ENCODE measurements around the gene ALDH3B1.

Gene ALDH3B1

DNA sequence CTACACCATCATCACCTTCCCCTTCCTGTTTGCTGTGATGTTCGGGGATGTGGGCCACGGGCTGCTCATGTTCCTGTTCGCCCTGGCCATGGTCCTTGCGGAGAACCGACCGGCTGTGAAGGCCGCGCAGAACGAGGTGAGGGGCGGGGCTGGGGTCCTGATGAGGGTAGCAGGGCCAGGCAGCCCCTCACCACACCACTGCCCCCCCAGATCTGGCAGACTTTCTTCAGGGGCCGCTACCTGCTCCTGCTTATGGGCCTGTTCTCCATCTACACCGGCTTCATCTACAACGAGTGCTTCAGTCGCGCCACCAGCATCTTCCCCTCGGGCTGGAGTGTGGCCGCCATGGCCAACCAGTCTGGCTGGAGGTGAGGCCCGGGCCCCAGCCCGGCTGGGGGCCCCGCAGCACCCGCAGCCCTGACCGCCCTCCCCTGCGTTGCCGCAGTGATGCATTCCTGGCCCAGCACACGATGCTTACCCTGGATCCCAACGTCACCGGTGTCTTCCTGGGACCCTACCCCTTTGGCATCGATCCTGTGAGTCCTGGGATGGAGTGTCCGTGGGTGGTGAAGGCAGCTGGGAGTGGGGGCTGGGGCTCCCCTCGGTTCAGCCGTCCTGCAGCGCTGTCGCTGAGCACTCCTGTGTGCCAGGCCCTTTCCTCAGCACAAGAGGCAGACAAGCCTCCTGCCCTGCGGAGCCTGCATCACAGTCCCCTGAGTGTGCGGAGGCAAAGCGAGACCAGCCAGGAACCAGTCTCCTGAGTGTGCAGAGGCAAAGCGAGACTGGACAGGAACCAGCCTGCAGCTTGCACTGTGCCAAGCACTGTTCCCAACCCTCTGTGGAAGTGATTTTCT lies 37.5 kb downstream of the ALDH3B1 start:
- no peak for DNase-seq

DNA sequence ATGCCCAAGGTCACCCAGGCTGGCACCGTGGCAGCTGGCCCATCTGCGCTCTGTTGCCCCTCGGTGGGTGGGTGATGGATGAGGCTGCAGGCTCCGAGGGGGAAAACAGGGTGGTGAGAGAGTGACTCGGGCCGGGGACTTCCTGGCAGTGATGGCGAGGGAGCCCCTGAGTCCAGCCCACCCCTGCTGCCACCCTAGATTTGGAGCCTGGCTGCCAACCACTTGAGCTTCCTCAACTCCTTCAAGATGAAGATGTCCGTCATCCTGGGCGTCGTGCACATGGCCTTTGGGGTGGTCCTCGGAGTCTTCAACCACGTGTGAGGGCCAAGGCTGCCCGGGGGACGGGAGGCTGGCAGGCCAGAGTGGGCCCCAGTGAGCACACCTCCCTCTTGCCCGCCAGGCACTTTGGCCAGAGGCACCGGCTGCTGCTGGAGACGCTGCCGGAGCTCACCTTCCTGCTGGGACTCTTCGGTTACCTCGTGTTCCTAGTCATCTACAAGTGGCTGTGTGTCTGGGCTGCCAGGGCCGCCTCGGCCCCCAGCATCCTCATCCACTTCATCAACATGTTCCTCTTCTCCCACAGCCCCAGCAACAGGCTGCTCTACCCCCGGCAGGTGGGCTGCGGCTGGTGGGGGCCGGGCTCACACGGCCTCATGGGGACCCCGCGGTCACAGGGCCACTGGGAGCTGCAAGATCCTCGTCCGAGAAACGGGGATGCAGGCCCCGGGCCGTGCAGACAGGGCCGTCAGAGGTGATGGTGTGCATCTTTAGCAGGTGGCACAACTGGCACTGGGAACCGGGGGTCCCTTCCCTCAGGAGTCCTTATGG lies 38.8 kb downstream of the ALDH3B1 start:
- DNase-seq = no peak

DNA sequence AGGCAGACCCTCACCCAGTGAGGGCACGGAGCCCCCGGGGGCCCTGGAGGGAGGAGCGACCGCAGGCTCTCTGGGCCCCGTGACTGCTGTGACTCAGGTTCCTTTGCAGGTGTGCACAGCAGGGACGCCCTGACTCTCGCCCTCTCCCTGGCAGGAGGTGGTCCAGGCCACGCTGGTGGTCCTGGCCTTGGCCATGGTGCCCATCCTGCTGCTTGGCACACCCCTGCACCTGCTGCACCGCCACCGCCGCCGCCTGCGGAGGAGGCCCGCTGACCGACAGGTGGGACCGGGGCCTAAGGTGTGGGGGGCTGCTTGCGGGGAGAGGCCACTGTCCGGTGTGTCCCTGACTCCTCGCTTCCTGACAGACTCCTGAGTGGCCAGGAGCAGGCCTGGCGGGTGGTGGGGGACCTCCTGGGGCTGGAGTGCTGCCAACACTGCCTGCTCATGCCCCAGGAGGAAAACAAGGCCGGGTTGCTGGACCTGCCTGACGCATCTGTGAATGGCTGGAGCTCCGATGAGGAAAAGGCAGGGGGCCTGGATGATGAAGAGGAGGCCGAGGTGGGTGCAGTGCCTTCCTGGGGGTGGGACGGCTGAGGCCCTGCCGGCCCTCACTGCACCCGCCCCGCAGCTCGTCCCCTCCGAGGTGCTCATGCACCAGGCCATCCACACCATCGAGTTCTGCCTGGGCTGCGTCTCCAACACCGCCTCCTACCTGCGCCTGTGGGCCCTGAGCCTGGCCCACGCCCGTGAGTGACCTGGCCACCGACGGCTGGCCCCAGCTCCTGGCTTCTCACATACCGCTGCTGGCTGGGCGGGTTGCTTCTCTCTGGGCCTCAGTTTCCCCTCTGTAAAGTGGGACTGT lies 39.6 kb downstream of the ALDH3B1 start:
- no peak for DNase-seq

DNA sequence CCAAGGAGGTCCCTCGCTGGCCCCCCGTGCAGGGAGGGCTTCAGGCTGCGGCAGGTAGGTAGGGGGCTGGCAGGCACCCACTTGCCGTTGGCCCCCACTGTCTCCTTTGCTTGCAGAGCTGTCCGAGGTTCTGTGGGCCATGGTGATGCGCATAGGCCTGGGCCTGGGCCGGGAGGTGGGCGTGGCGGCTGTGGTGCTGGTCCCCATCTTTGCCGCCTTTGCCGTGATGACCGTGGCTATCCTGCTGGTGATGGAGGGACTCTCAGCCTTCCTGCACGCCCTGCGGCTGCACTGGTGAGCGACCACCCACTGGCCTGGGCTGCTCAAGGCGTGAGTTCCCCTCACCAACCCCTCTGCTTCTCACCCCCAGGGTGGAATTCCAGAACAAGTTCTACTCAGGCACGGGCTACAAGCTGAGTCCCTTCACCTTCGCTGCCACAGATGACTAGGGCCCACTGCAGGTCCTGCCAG lies 40.3 kb downstream of the ALDH3B1 start:
- DNase-seq = no peak

- no peak for DNase-seq
Measured at GRCh38 chr11:68051191-68052136, 41.3 kb downstream of the ALDH3B1 start.

DNA sequence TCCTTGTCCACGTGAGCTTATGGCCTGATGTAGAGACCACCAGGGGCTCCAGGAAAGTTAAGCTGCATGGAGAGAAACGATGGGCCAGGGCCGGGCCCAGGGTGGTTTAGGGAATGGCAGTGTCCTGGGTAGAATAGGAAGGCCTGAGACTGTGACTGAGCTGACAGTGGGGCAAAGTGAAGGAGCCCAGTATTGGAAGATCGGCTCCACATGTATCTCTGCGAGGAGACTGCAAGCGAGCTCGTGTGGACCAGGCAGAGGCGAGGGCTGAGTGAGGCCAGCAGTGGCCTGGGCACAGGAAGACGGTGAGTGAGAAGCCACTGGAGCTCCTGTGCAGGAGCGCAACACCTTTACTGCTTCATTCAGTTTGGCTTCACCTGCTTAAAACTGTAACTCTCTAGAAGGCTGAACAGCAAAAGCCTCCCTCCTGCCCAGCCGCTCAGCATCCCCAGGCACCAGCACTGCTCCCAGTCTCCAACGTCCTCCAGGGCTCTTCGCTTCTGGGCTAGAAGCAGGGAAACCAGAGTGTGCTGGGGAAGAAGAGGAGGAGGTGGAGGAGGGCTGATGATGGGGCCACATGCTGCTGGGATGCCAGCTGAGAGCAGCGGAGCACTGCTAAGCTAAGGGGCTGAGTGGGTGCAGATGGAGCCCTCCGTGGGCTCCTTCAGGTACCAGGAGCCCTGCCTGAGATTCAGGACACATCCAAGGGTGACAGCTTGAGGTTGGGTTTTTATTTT lies 42.2 kb downstream of the ALDH3B1 start:
- no peak for DNase-seq

DNA sequence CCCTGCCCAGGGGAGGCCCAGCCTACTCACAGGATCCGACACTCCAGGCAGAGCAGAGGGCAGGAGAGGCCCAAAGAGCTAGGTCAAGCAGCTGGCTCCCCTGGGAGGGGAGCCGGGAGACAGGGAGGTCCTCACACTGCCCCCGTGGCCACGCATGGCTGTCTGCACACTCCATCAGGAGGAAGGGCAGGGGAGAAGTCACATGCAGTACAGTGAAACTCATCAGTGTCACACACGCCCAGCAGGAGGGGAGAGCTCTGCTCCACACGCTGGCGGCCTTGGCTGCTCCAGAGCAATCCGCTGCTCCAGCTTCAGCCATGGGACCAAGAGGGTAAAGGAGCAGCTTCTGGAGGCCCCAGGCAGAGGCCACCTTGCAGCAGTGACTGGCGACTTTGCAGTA lies 43.0 kb downstream of the ALDH3B1 start:
- no peak for DNase-seq

GRCh38 chr11:68053981-68054812 lies 44.1 kb downstream of the ALDH3B1 start:
- no peak for DNase-seq

DNA sequence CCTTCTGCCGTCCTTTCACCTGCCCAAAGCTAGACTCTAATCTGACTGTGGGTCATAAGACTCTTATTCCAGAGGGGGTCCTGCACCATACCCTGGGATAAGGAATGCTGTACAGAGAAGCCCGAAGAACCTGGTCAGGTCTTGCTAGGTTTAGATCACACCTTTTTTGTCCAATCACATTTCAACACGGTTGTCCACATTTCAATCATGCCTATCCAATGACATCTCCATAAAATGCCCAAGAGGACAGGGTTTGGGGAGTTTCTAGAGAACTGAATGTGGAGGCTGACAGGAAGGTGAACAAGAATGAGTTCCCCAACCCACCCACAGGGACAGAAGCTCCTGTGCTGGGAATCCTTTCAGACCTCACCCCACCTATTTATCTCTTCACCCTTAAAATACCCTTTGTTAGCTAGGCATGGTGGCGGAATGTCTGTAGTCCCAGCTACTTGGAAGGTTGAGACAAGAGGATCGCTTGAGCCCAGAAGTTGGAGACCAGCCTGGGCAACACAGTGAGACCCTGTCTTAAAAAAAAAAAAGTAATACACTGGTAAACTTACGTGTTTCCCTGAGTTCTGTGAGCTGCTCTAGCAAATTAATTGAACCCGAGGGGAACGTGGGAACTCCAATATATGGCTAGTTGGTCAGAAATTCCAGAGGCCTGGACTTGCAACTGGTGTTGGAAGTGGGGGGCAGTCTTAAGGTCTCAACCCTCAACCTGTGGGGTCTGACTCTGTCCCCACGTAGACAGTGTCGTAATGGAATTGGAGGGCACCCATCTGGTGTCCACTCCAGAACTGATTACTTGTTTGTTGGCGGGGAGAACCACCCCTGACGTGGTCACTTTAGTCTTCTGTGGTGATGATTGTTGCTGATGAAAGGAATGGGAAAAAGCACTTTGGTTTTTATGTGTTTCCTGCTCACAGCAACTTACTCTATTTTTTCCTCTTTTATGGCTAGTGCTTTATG lies 46.5 kb downstream of the ALDH3B1 start:
- no peak for DNase-seq

DNA sequence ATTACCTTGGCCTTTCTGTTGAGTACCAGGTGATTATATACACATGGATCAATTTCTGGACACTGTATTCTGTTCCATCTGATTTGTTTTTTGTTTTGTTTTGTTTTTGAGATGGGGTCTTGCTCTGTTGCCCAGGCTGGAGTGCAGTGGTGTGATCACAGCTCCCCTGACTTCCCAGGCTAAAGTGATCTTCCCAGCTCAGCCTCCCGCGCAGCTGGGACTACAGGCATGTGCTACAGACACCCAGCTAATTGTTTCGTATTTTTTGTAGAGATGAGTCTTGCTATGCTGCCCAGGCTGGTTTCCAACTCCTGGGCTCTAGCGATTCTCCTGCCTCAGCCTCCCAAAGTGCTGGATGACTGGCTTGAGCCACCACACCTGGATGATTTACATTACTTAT lies 47.7 kb downstream of the ALDH3B1 start:
- DNase-seq = no peak

DNA sequence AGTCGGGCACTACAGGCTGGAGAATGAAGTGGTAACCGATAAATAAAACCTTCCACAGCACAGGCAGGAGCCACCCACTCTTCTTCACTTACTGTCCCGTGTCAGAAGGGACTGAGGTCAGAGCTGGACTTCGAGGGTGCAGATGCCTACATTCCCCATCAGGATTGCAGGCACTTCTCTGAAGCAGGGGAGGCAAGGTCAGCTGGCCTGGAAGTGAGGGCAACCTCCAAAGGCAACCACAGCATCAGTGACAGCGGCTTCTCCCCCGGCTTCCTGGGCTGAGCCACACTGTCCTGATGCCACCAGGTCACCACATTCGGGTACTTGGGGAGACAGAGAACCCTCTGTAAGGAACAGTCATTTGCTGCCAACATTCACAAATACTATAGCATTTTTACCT lies 51.4 kb downstream of the ALDH3B1 start:
- DNase-seq = no peak

GRCh38 chr11:68064926-68065325 lies 54.8 kb downstream of the ALDH3B1 start:
- DNase-seq = no peak

GRCh38 chr11:68065841-68066240 lies 55.7 kb downstream of the ALDH3B1 start:
- no peak for DNase-seq

GRCh38 chr11:68066742-68067141 lies 56.6 kb downstream of the ALDH3B1 start:
- no peak for DNase-seq

- no peak for DNase-seq
Measured at GRCh38 chr11:68067991-68068390, 57.9 kb downstream of the ALDH3B1 start.

- DNase-seq = no peak
Measured at GRCh38 chr11:68071281-68072048, 61.3 kb downstream of the ALDH3B1 start.

GRCh38 chr11:68074584-68075352 lies 64.6 kb downstream of the ALDH3B1 start:
- no peak for DNase-seq
